D721Med (cell line): ENCODE data around the gene SYNE2.

Experiments
- DNase-seq: peaks from one replicate; pipeline ENCODE4 v3.0.0; 2011; ENCODE audit warnings: low spot score; ENCODE audit not compliant: insufficient read length
- FAIRE-seq: peaks from 2 replicates; lab custom pipeline; 2011; peaks lifted over from hg19 to GRCh38; lab: Jason Lieb, UNC
- TF ChIP-seq, protein P1 (sequence below): IDR thresholded peaks from 2 replicates; pipeline ENCODE4 v1.5.1; 2012; ENCODE audit warnings: mild to moderate bottlenecking, control low read depth; ENCODE audit not compliant: insufficient read depth; ENCODE audit errors: missing control alignments

The SYNE2 gene

DNA sequence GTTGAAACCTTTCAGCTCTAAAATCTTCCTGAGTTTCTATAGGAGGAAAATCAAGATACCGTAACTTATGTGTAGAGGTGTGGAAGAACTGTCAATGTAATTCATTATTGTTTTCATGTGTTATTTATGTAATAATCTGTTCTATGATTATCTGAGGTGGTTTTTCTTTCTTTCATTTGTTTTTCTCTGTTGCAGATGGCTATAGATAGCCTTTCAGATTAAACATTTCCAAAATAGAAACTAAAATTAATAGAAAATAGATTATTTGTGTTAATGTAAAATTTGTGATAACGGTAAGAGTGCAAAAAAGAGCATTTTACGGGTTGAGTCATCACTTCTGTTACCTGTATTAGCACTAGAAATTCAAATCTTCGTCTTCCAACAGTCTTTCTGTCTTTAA, 128.8 kb downstream of the SYNE2 start:
- FAIRE-seq: no peak
- no peak for DNase-seq
- TF ChIP-seq, protein P1, sequence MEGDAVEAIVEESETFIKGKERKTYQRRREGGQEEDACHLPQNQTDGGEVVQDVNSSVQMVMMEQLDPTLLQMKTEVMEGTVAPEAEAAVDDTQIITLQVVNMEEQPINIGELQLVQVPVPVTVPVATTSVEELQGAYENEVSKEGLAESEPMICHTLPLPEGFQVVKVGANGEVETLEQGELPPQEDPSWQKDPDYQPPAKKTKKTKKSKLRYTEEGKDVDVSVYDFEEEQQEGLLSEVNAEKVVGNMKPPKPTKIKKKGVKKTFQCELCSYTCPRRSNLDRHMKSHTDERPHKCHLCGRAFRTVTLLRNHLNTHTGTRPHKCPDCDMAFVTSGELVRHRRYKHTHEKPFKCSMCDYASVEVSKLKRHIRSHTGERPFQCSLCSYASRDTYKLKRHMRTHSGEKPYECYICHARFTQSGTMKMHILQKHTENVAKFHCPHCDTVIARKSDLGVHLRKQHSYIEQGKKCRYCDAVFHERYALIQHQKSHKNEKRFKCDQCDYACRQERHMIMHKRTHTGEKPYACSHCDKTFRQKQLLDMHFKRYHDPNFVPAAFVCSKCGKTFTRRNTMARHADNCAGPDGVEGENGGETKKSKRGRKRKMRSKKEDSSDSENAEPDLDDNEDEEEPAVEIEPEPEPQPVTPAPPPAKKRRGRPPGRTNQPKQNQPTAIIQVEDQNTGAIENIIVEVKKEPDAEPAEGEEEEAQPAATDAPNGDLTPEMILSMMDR: no peak

- DNase-seq: no peak
- TF ChIP-seq, protein P1: no peak
- FAIRE-seq: no peak
Measured at GRCh38 chr14:63982156-63982555, 129.4 kb downstream of the SYNE2 start.

DNA sequence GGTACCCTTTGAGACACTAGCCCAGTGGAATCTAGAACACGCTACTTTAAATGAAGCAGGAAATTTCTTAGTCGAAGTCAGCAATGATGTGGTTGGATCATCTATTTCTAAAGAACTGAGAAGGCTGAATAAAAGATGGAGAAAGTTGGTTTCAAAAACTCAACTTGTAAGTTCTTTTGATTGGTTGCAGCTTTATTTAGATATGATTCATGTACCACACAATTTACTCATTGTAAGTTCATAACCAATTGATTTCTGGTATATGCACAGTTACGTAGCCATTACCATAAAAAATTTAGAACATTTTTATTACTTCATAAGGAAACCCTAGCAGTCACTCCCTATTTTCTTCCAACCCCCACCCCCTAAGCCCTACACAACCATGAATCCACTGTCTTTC, 129.8 kb downstream of the SYNE2 start:
- DNase-seq (no peak), FAIRE-seq (no peak)
- TF ChIP-seq, protein P1: no peak

DNA sequence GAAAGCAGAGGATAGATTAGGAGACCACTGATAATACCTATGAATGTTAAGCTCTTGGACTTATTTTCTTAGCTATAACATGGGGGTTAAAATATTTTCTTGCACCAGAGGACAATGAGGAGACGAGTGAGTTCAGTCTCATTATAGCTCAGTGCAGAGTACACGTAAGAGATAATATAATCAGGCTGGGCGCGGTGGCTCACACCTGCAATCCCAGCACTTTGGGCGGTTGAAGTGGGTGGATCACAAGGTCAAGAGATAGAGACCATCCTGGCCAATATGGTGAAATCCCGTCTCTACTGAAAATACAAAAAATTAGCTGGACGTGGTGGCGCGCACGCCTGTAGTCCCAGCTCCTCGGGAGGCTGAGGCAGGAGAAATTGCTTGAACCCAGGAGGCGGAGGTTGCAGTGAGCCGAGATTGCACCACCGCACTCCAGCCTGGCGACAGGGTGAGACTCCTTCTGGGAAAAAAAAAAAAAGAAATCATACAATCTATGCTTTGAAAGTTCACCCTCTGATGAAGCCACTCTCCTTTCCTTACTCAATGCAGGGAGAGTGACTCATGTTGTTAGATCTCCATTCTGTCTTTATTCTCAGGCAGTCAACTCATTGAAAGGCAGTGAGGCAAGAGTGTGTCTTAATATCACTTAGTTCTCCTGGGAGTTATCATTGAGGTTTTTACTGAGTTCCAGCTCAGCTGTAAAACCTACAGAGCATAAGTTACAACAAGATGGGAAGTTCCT, 134.2 kb downstream of the SYNE2 start:
- DNase-seq (no peak), FAIRE-seq (no peak)
- TF ChIP-seq, protein P1: no peak

- TF ChIP-seq, protein P1: no peak
- FAIRE-seq (no peak), DNase-seq (no peak)
Measured at GRCh38 chr14:63988579-63988978, 135.8 kb downstream of the SYNE2 start.

GRCh38 chr14:63991833-63992232, 139.0 kb downstream of the SYNE2 start:
- FAIRE-seq: no peak

GRCh38 chr14:63992858-63993257, 140.1 kb downstream of the SYNE2 start:
- FAIRE-seq: no peak
- TF ChIP-seq, protein P1: no peak
- no peak for DNase-seq

More at GRCh38 chr14:63991833-63992232, 139.0 kb downstream of the SYNE2 start:
- TF ChIP-seq, protein P1: no peak
- DNase-seq: no peak
